Suprapubic skin (tissue), 4 donors: ENCODE measurements around the gene PLB1. TPM values are rescaled to one million over a fixed set of nuclear protein-coding genes. Genes with fewer than 3 reads are reported as not detected.
A peak's percentile ranks its signal among the peaks of the same experiment; 100 is the strongest.

Experiments used
- DNase-seq, 2 donors: peaks; one replicate each; pipeline ENCODE4 v3.0.0-alpha.2; 2019; ENCODE audit warnings: low spot score in 2 of 2
- H3K27ac ChIP-seq: fragments of 200-600 bp; sonication (generic); one replicate; pipeline ENCODE4 v1.5.1; 2019
- H3K27me3 ChIP-seq: fragments of 200-600 bp; sonication (generic); one replicate; pipeline ENCODE4 v1.5.1; 2019
- H3K36me3 ChIP-seq: fragments of 200-600 bp; sonication (generic); one replicate; pipeline ENCODE4 v1.5.1; 2019
- H3K4me1 ChIP-seq: fragments of 200-600 bp; sonication (generic); one replicate; pipeline ENCODE4 v1.5.1; 2019
- H3K4me3 ChIP-seq: fragments of 200-600 bp; sonication (generic); one replicate; pipeline ENCODE4 v1.5.1; 2019; ENCODE audit warnings: mild to moderate bottlenecking
- H3K9me3 ChIP-seq: fragments of 200-600 bp; sonication (generic); one replicate; pipeline ENCODE4 v1.5.1; 2019
- CTCF ChIP-seq, 2 donors: fragments of 200-600 bp in 1 of 2; fragments of 450-650 bp in 1 of 2; sonication (generic) in 1 of 2; IDR thresholded peaks; one replicate each; pipeline ENCODE4 v1.5.1; 2016 to 2019; ENCODE audit warnings: antibody characterized with exemption in 2 of 2, mild to moderate bottlenecking in 1 of 2, moderate library complexity in 1 of 2
- EP300 ChIP-seq: sonication (generic); formaldehyde crosslinking; IDR thresholded peaks from one replicate; pipeline ENCODE4 v1.6.1; 2017; ENCODE audit warnings: antibody characterized with exemption
- POLR2A ChIP-seq, 2 donors: fragments of 450-650 bp; IDR thresholded peaks; one replicate each; pipeline ENCODE4 v1.6.1; 2017; ENCODE audit warnings: antibody characterized with exemption in 2 of 2, mild to moderate bottlenecking in 2 of 2, moderate library complexity in 2 of 2
- POLR2AphosphoS5 ChIP-seq, 3 donors: sonication (generic); formaldehyde crosslinking; IDR thresholded peaks; one replicate each; pipeline ENCODE4 v1.6.1; 2017; ENCODE audit warnings: antibody characterized with exemption in 3 of 3
- WGBS: methylation state at CpG from one replicate; pipeline ENCODE4 v1.1.5; 2018; 5-methylcytosine and 5-hydroxymethylcytosine counted together
- total RNA-seq, 4 donors: library from RNA; depleted of rRNA; stranded (reverse); fragments of >200 nt; gene quantifications; one replicate each; pipeline ENCODE4 v1.1.0, GENCODE V29; 2016

PLB1 gene
- total RNA-seq, 4 donors from 2014 or later: 3.9 to 21.6 (median 9.1) TPM

GRCh38 chr2:28628987-28629386 is 133.1 kb downstream of the PLB1 start:
- H3K27ac ChIP-seq: no peak overlapping the region
- H3K9me3 ChIP-seq: no peaks in the 10 kb centered on the region
- no peak for TF ChIP-seq POLR2AphosphoS5 (IDR thresholded peaks at IDR 0.05)
- no peak for TF ChIP-seq CTCF (IDR thresholded peaks at IDR 0.05)
- TF ChIP-seq POLR2A (IDR thresholded peaks at IDR 0.05): no peak
- TF ChIP-seq EP300: no peak
- peaks cover 32% of the 10 kb centered on the region for H3K4me1 ChIP-seq
- no peak for DNase-seq
- no peaks in the 10 kb centered on the region for H3K36me3 ChIP-seq
- no peaks in the 10 kb centered on the region for H3K27me3 ChIP-seq
- no peak overlapping the region for H3K4me3 ChIP-seq
- 88% methylated on average over 5 of the region's 5 CpGs for WGBS

- DNase-seq: no peak
These were observed 134.1 kb downstream of the PLB1 start for GRCh38 chr2:28629910-28630309.

GRCh38 chr2:28630341-28630740 is 134.5 kb downstream of the PLB1 start:
- TF ChIP-seq POLR2AphosphoS5 (IDR thresholded peaks at IDR 0.05) (no peak), CTCF (IDR thresholded peaks at IDR 0.05) (no peak), POLR2A (IDR thresholded peaks at IDR 0.05) (no peak), EP300 (no peak)
- H3K9me3 ChIP-seq: no peaks in the 10 kb centered on the region
- H3K27me3 ChIP-seq: no peaks in the 10 kb centered on the region
- H3K27ac ChIP-seq: peak overlapping the region; percentile 12
- DNase-seq: no peak
- H3K4me3 ChIP-seq: no peak overlapping the region
- peaks cover 32% of the 10 kb centered on the region for H3K4me1 ChIP-seq
- 61% methylated on average over 3 of the region's 3 CpGs for WGBS
- no peaks in the 10 kb centered on the region for H3K36me3 ChIP-seq

More at GRCh38 chr2:28629910-28630309, 134.1 kb downstream of the PLB1 start:
- H3K27me3 ChIP-seq: no peaks in the 10 kb centered on the region
- peaks cover 32% of the 10 kb centered on the region for H3K4me1 ChIP-seq
- TF ChIP-seq POLR2A (IDR thresholded peaks at IDR 0.05) (no peak), POLR2AphosphoS5 (IDR thresholded peaks at IDR 0.05) (no peak), CTCF (IDR thresholded peaks at IDR 0.05) (no peak), EP300 (no peak)
- no peaks in the 10 kb centered on the region for H3K9me3 ChIP-seq
- no peak overlapping the region for H3K4me3 ChIP-seq
- no peak overlapping the region for H3K27ac ChIP-seq
- WGBS: 96% methylated on average over 7 of the region's 7 CpGs
- H3K36me3 ChIP-seq: no peaks in the 10 kb centered on the region

GRCh38 chr2:28631514-28632206 is 135.8 kb downstream of the PLB1 start:
- no peaks in the 10 kb centered on the region for H3K9me3 ChIP-seq
- no peak for DNase-seq
- no peak overlapping the region for H3K4me3 ChIP-seq
- H3K27me3 ChIP-seq: no peaks in the 10 kb centered on the region
- TF ChIP-seq CTCF (IDR thresholded peaks at IDR 0.05) (no peak), EP300 (no peak), POLR2A (IDR thresholded peaks at IDR 0.05) (no peak)
- no peaks in the 10 kb centered on the region for H3K36me3 ChIP-seq
- H3K27ac ChIP-seq: no peak overlapping the region
- WGBS: 67% methylated on average over 9 of the region's 11 CpGs
- H3K4me1 ChIP-seq: peaks cover 32% of the 10 kb centered on the region

- no peak for DNase-seq
- H3K36me3 ChIP-seq: no peaks in the 10 kb centered on the region
- peak overlapping the region; percentile 16 for H3K27ac ChIP-seq
- no peaks in the 10 kb centered on the region for H3K27me3 ChIP-seq
- H3K4me3 ChIP-seq: no peak overlapping the region
- 100% methylated on average over 2 of the region's 6 CpGs for WGBS
- H3K9me3 ChIP-seq: no peaks in the 10 kb centered on the region
- TF ChIP-seq CTCF (IDR thresholded peaks at IDR 0.05) (no peak), EP300 (no peak), POLR2A (IDR thresholded peaks at IDR 0.05) (no peak)
- H3K4me1 ChIP-seq: peaks cover 36% of the 10 kb centered on the region
These were observed 136.9 kb downstream of the PLB1 start for GRCh38 chr2:28632791-28633190.
